Effector memory CD4-positive, alpha-beta T cell (primary cell): ENCODE results near the gene ABLIM3.
A peak's percentile ranks its signal among the peaks of the same experiment; 100 is the strongest.

Experiments
- DNase-seq, 3 donors: peaks; one replicate each; pipeline ENCODE4 v3.0.0-alpha.2; 2020
- H3K27ac ChIP-seq: 2 replicates; pipeline ENCODE4 v1.7.0; 2013; ENCODE audit warnings: mild to moderate bottlenecking, low read length, moderate library complexity; ENCODE audit not compliant: insufficient read depth, poor library complexity, severe bottlenecking
- H3K27me3 ChIP-seq: replicated peaks from 2 replicates; pipeline ENCODE4 v1.7.0; 2013; ENCODE audit warnings: mild to moderate bottlenecking, low read length; ENCODE audit not compliant: insufficient read depth, control insufficient read depth, poor library complexity, severe bottlenecking
- H3K36me3 ChIP-seq: 2 replicates; pipeline ENCODE4 v1.7.0; 2013; ENCODE audit warnings: mild to moderate bottlenecking, low read length, moderate library complexity; ENCODE audit not compliant: control insufficient read depth, insufficient read depth
- H3K4me1 ChIP-seq: 2 replicates; pipeline ENCODE4 v1.7.0; 2013; ENCODE audit warnings: low read length, mild to moderate bottlenecking; ENCODE audit not compliant: control insufficient read depth, insufficient read depth, poor library complexity, severe bottlenecking
- H3K4me3 ChIP-seq: 2 replicates; pipeline ENCODE4 v1.7.0; 2013; ENCODE audit warnings: low read length, low read depth, mild to moderate bottlenecking; ENCODE audit not compliant: insufficient read depth, poor library complexity, severe bottlenecking
- H3K9me3 ChIP-seq: 2 replicates; pipeline ENCODE4 v1.7.0; 2013; ENCODE audit warnings: mild to moderate bottlenecking, low read length, moderate library complexity; ENCODE audit not compliant: control insufficient read depth

The ABLIM3 gene

DNA sequence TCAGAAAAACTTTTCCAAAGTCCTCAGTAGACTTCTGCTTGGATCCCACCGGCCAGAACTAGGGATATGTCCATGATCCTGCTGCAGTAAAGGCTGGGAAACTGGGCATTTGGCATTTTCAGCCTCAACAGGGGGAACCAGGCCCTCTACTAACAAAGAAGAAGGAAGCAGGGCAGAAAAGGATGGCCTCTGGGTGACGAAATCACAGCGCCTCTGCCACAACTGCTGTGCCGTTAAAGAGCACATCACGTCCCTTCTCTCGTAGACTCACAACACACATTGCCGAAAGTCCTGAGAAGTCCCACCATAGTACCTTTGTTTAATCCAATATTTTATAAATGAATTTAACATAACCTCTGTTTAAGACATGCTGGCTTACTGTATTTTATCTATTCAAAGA is 120.0 kb downstream of the ABLIM3 start:
- no peak for DNase-seq
- no peaks in the 10 kb centered on the region for H3K27me3 ChIP-seq
- H3K27ac ChIP-seq: no peak overlapping the region
- no peak overlapping the region for H3K4me3 ChIP-seq
- H3K9me3 ChIP-seq: no peaks in the 10 kb centered on the region
- no peaks in the 10 kb centered on the region for H3K4me1 ChIP-seq
- H3K36me3 ChIP-seq: no peaks in the 10 kb centered on the region

DNA sequence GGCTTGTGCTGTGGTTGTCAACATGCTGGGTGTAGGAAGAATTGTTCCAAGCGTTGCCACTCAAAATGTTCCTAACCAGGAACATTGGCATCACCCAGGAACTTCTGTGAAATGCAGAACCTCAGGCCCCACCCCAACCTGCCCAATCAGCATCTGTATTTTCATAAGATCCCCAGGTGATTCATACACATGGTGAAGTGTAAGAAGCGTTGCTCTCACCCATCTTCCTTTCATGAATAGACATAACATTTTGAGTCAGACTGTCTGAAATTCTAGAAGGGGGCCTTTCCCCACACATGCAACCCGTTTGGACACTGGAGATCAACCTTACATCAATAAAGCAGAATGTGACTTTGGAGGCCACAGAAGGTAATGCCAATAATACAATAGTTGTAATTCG is 121.0 kb downstream of the ABLIM3 start:
- Histone ChIP-seq H3K4me3 (no peak overlapping the region), H3K27me3 (no peaks in the 10 kb centered on the region), H3K9me3 (no peaks in the 10 kb centered on the region), H3K36me3 (no peaks in the 10 kb centered on the region), H3K4me1 (no peaks in the 10 kb centered on the region), H3K27ac (no peak overlapping the region)
- DNase-seq: no peak

DNA sequence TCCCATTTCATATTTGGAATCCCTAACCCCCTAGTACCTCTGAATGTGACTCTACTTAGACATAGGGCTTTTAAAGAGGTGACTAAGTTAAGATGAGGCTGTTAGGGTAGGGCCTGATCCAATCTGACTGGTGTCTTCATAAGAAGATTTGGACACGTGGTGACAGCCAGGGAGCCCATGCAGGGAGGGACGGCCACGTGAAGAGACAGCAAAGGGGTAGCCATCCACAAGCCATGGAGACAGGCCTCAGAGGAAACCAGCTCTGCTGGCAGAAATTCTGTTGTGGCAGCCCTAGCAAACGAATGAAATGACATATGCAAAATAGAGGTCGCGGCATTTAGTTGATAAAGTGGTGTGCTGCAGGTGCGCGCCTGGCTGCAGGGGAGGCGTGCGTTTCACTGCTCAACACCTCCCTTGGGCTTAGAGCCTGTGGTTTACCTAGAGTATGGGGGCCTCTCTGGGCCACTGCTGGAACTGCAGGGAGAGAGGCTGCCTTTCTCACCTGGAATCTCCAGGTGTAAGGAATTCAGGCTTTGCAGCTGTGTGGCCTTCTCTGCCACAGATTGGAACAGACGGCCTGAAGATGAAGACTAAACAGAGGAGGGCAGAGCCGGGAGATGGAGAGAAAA is 123.3 kb downstream of the ABLIM3 start:
- H3K4me1 ChIP-seq: no peaks in the 10 kb centered on the region
- H3K4me3 ChIP-seq: no peak overlapping the region
- H3K27me3 ChIP-seq: no peaks in the 10 kb centered on the region
- H3K36me3 ChIP-seq: no peaks in the 10 kb centered on the region
- peaks cover 7% of the 10 kb centered on the region for H3K9me3 ChIP-seq
- peak; percentile 12 to 50 (median 42) for DNase-seq
- no peak overlapping the region for H3K27ac ChIP-seq

DNA sequence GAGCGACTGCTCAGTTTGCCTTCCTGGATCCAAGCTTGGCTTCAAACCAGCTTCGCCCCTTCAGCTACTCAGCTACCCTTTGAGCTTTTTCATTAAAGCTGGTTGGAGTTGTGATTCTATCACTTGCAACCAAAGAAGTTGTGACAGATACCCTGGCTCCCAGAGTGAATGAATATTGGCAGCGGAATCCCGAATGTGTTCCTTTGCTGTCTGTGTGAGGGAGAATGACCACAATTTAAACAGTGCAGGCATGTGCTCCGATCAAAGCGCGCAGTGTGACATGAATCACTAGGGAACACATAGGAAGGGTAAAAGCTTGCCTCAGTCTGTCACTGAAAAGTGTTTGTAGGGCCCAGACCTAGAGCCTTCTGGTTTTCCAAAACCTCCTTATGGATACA is 123.8 kb downstream of the ABLIM3 start:
- peaks cover 7% of the 10 kb centered on the region for H3K9me3 ChIP-seq
- H3K4me1 ChIP-seq: no peaks in the 10 kb centered on the region
- no peak for DNase-seq
- no peaks in the 10 kb centered on the region for H3K27me3 ChIP-seq
- H3K27ac ChIP-seq: no peak overlapping the region
- H3K36me3 ChIP-seq: no peaks in the 10 kb centered on the region
- no peak overlapping the region for H3K4me3 ChIP-seq

DNA sequence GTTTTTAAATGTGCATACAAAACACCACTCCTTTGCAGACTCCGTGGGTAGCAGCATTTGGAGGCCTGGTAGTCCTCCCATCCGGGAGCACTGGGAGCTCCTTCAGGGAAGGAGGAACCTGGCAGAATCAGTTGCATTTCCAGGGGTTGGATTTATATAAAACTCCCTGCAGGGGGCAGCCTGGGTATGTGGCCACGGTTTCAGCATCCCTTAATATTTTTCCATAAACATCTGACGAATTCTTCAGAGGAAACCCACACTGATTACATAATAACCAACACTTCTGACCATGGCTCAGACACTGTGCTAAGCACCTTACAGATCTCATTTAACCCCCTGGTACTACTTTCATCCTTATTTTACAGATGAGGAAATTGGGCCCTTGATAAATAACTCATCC is 124.3 kb downstream of the ABLIM3 start:
- H3K27ac ChIP-seq: no peak overlapping the region
- no peaks in the 10 kb centered on the region for H3K36me3 ChIP-seq
- H3K9me3 ChIP-seq: peaks cover 7% of the 10 kb centered on the region
- H3K4me1 ChIP-seq: no peaks in the 10 kb centered on the region
- peaks cover 2% of the 10 kb centered on the region for H3K27me3 ChIP-seq
- H3K4me3 ChIP-seq: no peak overlapping the region
- DNase-seq: no peak

DNA sequence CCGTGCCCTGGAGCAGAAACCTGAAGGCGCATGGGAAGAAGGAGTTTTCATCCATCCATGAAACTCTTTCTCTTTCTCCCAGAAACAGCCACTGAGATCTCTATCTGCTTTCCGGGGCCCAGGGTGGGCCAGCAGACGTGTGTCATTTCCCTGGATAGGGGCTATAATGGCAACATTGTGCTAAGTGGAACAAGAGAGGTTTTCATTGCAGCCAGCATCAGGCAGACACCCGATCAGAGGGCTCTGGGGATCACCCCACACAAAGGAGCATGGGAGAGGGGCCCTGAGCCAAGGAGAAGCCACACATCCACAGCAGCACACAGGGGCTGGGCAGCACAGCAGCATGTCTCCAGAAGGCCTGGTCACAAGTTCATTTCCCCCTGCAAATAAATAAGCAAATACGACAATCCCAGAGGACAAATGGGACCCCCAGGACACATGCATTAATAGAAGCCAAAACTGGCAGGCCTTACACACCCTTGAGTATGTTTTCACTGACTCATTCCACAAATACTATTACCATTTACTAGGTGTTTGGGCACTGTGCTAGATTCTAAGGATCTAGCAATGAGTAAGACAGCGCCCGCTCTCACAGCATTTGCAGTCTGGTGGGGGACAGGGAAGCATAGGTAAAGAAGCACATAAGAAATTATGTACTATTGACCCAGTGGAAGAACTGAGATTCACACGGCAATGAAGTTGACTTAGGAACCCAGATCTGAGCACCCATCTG is 126.1 kb downstream of the ABLIM3 start:
- Histone ChIP-seq H3K4me3 (no peak overlapping the region), H3K27ac (no peak overlapping the region), H3K36me3 (no peaks in the 10 kb centered on the region), H3K4me1 (no peaks in the 10 kb centered on the region), H3K27me3 (peaks cover 14% of the 10 kb centered on the region), H3K9me3 (peaks cover 7% of the 10 kb centered on the region)
- no peak for DNase-seq

DNA sequence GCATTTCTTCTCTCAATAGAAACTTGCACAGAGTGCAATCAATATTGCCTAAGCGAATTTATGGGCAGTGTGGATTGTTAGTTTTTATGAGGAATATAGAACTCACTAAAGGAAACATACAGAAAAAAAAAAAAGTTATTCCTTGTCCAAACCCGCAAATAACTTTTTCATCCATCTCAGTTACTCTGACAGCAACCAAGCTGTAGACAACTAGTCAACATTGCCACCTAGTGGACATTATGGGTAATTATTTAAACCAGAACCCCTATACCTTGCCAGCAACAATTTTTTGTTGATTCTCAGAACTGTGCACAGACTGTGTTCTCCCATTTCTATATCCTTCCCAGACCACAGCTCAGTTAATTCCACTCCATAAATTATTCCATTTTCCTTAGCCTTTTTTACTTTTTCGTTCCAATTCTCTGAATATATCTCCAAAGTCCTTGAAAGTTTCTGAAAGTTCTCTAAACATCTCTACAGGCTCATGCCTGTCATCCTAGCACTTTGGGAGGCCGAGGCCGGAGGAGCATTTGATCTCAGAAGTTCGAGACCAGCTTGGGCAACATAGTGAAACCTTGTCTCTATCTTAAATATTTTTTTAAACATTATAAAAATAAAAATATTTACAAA is 127.8 kb downstream of the ABLIM3 start:
- H3K9me3 ChIP-seq: peaks cover 7% of the 10 kb centered on the region
- DNase-seq: no peak

DNA sequence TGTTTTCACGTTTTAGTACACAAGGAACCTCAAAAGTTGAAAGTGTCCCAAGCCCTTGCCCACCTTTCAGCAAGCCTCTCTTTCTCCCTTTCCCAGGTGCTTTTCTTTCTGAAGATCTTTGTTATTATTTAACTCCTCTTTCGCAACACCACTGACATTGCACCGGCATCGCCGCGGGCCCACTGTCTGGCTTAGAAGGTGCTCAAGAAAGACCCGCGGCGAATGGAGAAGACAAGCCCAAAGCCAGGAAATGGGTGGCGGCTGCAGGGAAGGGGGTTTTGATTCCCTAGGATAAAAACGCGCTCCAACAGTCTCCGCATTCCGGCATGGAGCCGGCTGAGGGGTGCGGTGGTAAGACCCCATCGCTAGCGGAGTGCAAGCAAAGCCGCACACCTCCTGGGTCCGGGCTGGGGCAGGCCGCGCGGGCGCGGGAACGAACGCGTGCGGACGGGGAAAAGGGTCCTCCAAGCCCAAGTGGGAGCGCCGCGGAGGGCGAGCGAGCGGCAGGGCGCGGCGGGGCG is 130.0 kb downstream of the ABLIM3 start:
- H3K36me3 ChIP-seq: no peaks in the 10 kb centered on the region
- no peak overlapping the region for H3K27ac ChIP-seq
- H3K9me3 ChIP-seq: peaks cover 7% of the 10 kb centered on the region
- no peaks in the 10 kb centered on the region for H3K4me1 ChIP-seq
- no peak for DNase-seq
- peak overlapping the region; percentile 28 for H3K4me3 ChIP-seq
- peaks cover 14% of the 10 kb centered on the region for H3K27me3 ChIP-seq

More for the DNA sequence above, 127.8 kb downstream of the ABLIM3 start:
- no peak overlapping the region for H3K27ac ChIP-seq
- no peaks in the 10 kb centered on the region for H3K4me1 ChIP-seq
- H3K4me3 ChIP-seq: no peak overlapping the region
- peaks cover 14% of the 10 kb centered on the region for H3K27me3 ChIP-seq
- no peaks in the 10 kb centered on the region for H3K36me3 ChIP-seq

DNA sequence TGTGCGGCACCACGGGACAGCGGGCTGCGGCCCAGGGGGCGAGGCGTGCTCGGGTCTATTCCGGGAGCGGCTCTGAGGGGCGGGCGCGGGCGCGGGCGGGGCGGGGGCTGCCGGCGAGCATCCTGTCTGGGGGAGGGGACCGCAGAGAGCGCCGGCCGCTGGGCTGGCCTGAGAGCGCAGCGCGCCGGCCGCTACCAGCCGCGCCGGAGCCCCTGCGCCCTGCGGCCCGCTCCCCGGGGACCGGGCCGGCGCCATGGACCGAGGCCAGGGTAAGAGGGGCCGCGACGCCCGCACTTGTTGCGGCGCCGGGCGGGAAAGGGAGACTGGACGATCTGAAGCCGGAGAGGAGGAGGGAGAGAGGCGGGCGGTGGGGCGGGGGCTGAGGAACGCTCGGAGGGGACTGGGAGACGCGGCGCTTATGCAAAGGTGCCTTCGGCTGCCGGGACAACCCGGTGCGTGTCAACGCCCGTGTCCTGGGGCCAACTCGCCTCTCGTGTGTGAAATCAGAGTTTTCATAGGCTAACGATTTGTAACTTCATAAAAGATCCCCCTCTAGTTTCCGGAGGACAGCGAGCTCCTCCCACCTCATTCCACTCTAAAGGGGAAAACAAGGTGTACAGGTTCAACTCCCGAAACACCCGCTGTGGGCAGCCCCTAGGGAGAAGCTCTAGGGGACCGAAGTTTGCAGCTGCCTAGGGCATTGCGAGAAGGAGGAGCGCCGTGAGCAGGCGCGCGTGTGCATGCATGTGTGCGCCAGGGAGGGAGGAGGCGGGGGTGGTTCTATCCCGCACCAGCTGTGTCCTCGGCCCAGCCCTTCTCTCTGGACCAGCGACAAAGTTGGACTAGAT is 130.6 kb downstream of the ABLIM3 start, which contains the start of gene AFAP1L1:
TSS of gene AFAP1L1 (plus strand) at position 144 of the 848 bp plus-strand sequence. CDS start at position 254, 110 bp downstream.
- Histone ChIP-seq H3K9me3 (peaks cover 7% of the 10 kb centered on the region), H3K27me3 (peaks cover 14% of the 10 kb centered on the region), H3K27ac (no peak within 1 kb of the TSS), H3K4me3 (peak within 1 kb of the TSS; percentile 47), H3K4me1 (no peaks in the 10 kb centered on the region), H3K36me3 (no peaks in the 10 kb centered on the region)
- DNase-seq: no peak
